GM21825 (cell line): ENCODE measurements around the gene CACNB4.
"Not testable (repeated sequence)": the region's sequence is repeated elsewhere in the genome, so short reads cannot be mapped to it uniquely, and the experiment has no call there.

Experiments used
- ATAC-seq: cut with Tn5 transposase; IDR thresholded peaks from one replicate; pipeline ENCODE4 v1.9.1; 2021; ENCODE audit warnings: mild to moderate bottlenecking, moderate library complexity; ENCODE audit not compliant: unreplicated experiment

The CACNB4 gene

DNA sequence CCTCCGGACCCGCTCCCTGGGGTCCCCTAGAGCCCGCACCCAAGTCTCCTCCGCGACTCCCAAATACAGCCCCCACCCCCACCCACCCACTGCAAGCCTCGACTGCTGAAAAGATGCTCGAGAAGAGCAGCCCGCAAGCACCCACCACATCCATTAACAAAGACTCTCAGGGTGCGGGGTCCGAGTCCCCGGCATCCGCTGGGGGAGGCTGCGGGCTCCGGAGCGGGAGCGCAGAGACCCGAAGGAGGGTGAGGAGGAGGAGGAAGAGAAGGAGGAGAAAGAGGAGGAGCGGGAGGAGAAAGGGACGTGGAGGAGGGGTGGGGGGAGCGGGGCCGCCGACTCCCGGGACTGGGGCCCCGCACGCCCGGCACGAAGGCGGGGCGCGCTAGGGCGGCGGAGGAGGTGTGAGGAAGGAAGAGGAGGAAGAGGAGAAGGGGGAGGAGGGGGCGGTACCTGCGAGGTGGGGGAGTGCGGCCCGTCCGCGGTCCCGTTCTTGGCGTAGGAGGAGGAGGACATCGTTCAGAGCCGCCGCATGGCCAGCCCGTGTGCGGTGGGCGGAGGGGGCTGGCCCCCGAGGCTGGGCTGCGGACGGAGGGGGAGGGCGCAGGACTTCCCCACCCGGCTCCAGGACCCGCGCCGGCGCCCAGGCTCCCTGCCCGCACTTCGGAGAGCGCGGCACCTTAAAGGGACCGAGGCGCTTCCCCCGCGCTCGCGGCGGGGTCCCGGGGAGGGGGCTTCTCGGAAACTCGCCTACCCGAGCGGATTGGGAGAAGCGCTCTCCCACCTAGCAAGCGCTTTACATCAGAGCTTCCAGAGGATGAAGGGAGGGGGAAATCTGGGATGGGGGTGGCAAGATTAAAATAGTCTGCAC, at the start of gene CACNB4:
Gene CACNB4 (minus strand): TSS at position 549 of the 871 bp plus-strand sequence.
- ATAC-seq: peak; percentile 46

GRCh38 chr2:152134488-152135280, 35.8 kb upstream of the CACNB4 start:
- ATAC-seq: peak; percentile 74

DNA sequence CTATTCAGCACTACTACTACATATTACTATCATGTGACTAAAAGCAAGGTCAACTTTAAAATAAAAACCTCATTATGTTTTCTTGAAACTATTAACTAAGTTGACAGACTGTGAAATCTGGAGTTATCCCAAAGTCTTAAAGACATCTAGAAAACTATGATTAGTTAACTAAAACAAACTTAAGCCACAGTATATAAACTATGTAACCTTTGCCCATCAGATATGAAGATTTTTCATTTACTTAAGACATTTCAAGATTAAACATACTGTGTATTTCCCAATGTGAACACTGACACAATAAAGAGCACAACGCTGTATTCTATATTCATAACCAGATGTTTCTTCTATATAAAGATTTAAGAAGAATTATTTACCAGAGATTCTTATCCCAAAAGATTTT, 33.5 kb upstream of the CACNB4 start:
- ATAC-seq: no peak

GRCh38 chr2:152127628-152128027, 28.8 kb upstream of the CACNB4 start:
- no peak for ATAC-seq

DNA sequence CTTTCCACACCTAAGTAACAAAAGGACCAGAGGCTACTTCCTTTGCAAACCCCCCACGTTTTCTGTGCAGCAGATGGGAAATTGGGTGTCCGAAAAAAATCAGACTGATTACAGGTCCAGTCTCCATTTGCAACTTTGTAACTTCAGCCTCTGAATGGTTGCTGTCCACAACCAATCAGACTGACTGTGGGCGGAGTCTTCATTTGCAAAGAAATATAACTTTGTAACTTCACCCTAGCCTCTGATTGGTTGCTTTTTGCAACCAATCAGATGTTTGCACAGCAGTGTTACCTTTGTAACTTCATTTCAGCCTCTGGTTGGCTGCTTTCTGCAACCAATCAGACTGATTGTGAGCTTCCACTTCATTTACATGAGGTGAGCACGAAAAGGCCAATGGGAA, 27.8 kb upstream of the CACNB4 start:
- no peak for ATAC-seq

DNA sequence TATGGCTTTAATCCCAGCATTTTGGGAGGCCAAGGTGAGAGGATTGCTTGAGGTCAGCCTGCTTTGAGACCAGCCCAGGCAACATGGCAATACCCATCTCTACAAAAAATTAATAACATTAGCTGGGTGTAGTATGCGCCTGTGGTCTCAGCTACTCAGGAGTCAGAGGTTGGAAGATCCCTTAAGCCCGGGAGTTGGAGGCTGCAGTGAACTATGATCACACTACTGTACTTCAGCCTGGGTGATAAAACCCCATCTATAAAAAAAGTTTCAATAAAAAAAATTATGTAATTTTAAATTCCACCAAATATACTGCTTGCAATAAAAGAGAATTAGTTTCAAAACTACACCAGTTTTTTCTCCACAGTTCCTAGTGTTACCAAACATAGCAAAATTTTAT, 23.3 kb upstream of the CACNB4 start:
- no peak for ATAC-seq

DNA sequence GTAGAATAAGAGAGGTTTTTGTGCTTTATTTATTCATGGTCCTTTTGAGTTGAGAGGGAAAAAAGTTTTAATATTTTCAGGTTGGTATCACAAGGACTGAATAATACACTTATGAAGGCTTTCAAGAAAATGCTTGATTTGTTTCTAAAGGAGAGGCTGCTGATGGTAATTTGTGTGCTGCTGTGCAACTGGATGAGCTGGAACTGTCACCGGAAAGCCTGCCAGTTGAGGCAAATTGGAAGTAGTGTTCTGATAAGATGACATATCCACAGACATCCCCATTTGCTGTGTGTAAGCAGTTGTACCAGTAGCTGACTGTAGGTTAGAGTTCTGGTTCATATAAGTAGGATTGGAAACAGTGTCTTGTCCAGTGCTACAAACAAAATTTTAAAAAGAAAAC, 21.6 kb upstream of the CACNB4 start:
- no peak for ATAC-seq

- ATAC-seq: no peak
Observed at GRCh38 chr2:152115952-152116351, 17.1 kb upstream of the CACNB4 start.

GRCh38 chr2:152114366-152114765, 15.5 kb upstream of the CACNB4 start:
- no peak for ATAC-seq

- ATAC-seq: not testable (repeated sequence)
Observed at GRCh38 chr2:152107140-152107539, 8.3 kb upstream of the CACNB4 start.

DNA sequence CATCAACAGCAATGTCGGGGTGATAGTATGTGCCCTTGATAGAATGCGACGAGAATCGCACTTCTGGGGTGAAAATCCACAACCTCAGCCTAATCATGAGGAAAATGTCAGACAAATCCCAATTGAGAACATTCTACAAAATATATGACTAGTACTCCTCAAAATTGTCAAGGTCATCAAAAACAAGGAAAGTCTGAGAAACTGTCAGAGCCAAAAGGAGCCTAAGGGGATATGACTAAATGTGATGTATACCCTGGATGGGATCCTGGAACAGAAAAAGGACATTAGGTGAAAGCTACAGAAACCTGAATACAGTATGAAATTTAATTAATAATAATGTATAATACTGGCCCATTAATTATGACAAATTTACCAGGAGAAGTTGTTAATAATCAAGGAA, 7.6 kb upstream of the CACNB4 start:
- no peak for ATAC-seq

GRCh38 chr2:152103271-152103670, 4.4 kb upstream of the CACNB4 start:
- no peak for ATAC-seq

- ATAC-seq: no peak
Observed at GRCh38 chr2:152100961-152101360, 2.1 kb upstream of the CACNB4 start.

GRCh38 chr2:152099367-152100050, 665 bp upstream of the CACNB4 start:
- ATAC-seq: peak; percentile 27

GRCh38 chr2:152097801-152098495, 896 bp downstream of the CACNB4 start:
- peak; percentile 24 for ATAC-seq

GRCh38 chr2:152097290-152097800, 1.5 kb downstream of the CACNB4 start:
- ATAC-seq: no peak

DNA sequence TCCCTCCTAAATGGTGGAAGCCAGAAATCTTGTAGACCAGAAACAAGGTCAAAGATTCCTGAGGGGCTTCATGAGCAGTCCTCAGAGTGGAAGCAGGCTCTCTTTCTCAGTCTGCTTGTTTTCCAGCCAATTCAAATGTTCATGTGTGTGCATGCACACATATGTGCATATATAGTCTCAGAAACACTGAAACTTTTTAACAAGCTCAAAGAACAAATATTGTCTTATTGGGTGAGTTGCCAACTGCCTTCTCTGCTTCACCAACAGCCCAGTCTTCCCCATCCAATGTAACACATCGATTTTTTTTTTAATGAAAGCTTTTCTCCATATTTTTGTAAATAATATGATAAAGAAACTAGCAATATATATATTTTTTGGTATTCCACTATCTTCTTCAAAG, 3.7 kb downstream of the CACNB4 start:
- ATAC-seq: no peak

- no peak for ATAC-seq
Observed at GRCh38 chr2:152094014-152094413, 4.8 kb downstream of the CACNB4 start.

- ATAC-seq: no peak
Observed at GRCh38 chr2:152093464-152093863, 5.4 kb downstream of the CACNB4 start.

- ATAC-seq: no peak
Observed at GRCh38 chr2:152092095-152092494, 6.7 kb downstream of the CACNB4 start.

DNA sequence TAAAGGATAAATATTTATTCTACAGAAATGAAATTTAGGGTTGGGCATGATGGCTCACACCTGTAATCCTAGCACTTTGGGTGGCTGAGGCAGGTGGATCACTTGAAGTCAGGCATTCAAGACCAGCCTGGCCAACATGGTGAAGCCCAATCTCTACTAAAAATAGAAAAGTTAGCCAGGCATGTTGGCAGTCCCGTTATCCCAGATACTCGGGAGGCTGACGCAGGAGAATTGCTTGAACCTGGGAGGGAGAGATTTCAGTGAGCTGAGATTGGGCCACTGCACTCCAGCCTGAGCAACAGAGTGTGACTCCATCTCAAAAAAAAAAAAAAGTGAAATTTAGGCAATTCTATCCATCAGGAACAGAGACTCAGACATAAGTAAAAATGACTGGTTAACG, 8.1 kb downstream of the CACNB4 start:
- not testable (repeated sequence) for ATAC-seq
